ENCODE results near the gene APOL3.
"Not testable (repeated sequence)": the region's sequence is repeated elsewhere in the genome, so short reads cannot be mapped to it uniquely, and the experiment has no call there.

Gene APOL3

GRCh38 chr22:36171941-36172340 lies 11.4 kb upstream of the APOL3 start:
- no peaks in the 10 kb centered on the region for H3K36me3 ChIP-seq (ENCODE audit: control insufficient read depth, insufficient read depth, low read length)
- H3K4me1 ChIP-seq (ENCODE audit: control insufficient read depth, insufficient read depth, low read length): peaks cover 4% of the 10 kb centered on the region
- no peaks in the 10 kb centered on the region for H3K27me3 ChIP-seq (ENCODE audit: control insufficient read depth, insufficient read depth, low read length)
- H3K4me3 ChIP-seq (ENCODE audit: low read depth, low read length): no peak overlapping the region
- H3K9ac ChIP-seq (ENCODE audit: low read depth, low read length): no peak overlapping the region
- no peaks in the 10 kb centered on the region for H3K9me3 ChIP-seq (ENCODE audit: control insufficient read depth, insufficient read depth, low read length)

- H3K9me3 ChIP-seq (ENCODE audit: control insufficient read depth, insufficient read depth, low read length): no peaks in the 10 kb centered on the region
- no peaks in the 10 kb centered on the region for H3K36me3 ChIP-seq (ENCODE audit: control insufficient read depth, insufficient read depth, low read length)
- H3K4me1 ChIP-seq (ENCODE audit: control insufficient read depth, insufficient read depth, low read length): peaks cover 4% of the 10 kb centered on the region
- H3K9ac ChIP-seq (ENCODE audit: low read depth, low read length): no peak overlapping the region
- H3K4me3 ChIP-seq (ENCODE audit: low read depth, low read length): no peak overlapping the region
- no peaks in the 10 kb centered on the region for H3K27me3 ChIP-seq (ENCODE audit: control insufficient read depth, insufficient read depth, low read length)
Observed at GRCh38 chr22:36166518-36167220, 6.1 kb upstream of the APOL3 start.

- Histone ChIP-seq H3K36me3 (ENCODE audit: control insufficient read depth, insufficient read depth, low read length) (no peaks in the 10 kb centered on the region), H3K9ac (ENCODE audit: low read depth, low read length) (no peak overlapping the region), H3K4me3 (ENCODE audit: low read depth, low read length) (no peak overlapping the region), H3K4me1 (ENCODE audit: control insufficient read depth, insufficient read depth, low read length) (peaks cover 4% of the 10 kb centered on the region), H3K9me3 (ENCODE audit: control insufficient read depth, insufficient read depth, low read length) (no peaks in the 10 kb centered on the region), H3K27me3 (ENCODE audit: control insufficient read depth, insufficient read depth, low read length) (no peaks in the 10 kb centered on the region)
Observed at GRCh38 chr22:36166086-36166485, 5.5 kb upstream of the APOL3 start.

DNA sequence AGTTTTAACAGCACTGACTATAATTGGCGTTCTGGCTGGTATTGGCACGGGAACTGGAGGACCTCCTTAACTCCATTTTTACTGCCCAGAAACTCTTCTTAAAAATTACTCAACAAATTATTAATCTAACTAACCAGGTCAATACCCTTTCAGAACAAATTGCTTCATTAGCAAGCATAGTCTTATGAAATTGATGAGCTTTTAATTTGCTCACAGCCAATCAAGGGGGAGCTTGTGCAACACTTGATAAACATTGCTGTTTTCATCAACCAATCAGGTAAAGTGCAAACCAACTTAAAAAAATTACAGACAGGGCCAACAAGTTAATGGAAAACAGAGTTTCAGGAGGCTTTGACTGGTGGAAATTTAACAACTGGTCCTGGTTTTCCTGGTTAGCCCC lies 4.6 kb upstream of the APOL3 start:
- H3K36me3 ChIP-seq (ENCODE audit: control insufficient read depth, insufficient read depth, low read length): no peaks in the 10 kb centered on the region
- H3K4me1 ChIP-seq (ENCODE audit: control insufficient read depth, insufficient read depth, low read length): peaks cover 4% of the 10 kb centered on the region
- H3K4me3 ChIP-seq (ENCODE audit: low read depth, low read length): no peak overlapping the region
- H3K9me3 ChIP-seq (ENCODE audit: control insufficient read depth, insufficient read depth, low read length): no peaks in the 10 kb centered on the region
- H3K27me3 ChIP-seq (ENCODE audit: control insufficient read depth, insufficient read depth, low read length): no peaks in the 10 kb centered on the region
- H3K9ac ChIP-seq (ENCODE audit: low read depth, low read length): no peak overlapping the region

DNA sequence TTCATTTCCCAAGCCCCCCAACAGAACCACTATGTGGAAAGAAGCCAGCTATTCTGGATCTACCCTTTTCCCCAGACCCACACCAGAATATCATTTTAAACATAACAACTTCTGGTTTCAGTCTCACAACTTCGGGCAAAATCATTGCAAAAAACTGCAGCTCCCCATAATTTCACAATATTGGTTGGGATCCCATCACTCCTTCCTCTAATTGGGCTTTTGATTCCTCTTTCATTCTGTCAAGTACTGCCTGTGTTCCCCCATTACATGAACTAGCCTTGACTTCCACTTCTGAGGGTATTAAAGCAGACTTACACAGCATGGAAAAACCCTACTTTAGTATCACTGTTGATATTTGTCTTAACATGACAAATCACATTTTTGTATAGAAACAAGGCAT lies 4.1 kb upstream of the APOL3 start:
- H3K4me1 ChIP-seq (ENCODE audit: control insufficient read depth, insufficient read depth, low read length): peaks cover 4% of the 10 kb centered on the region
- no peak overlapping the region for H3K4me3 ChIP-seq (ENCODE audit: low read depth, low read length)
- no peaks in the 10 kb centered on the region for H3K27me3 ChIP-seq (ENCODE audit: control insufficient read depth, insufficient read depth, low read length)
- H3K9me3 ChIP-seq (ENCODE audit: control insufficient read depth, insufficient read depth, low read length): no peaks in the 10 kb centered on the region
- no peak overlapping the region for H3K9ac ChIP-seq (ENCODE audit: low read depth, low read length)
- no peaks in the 10 kb centered on the region for H3K36me3 ChIP-seq (ENCODE audit: control insufficient read depth, insufficient read depth, low read length)

- no peak overlapping the region for H3K9ac ChIP-seq (ENCODE audit: low read depth, low read length)
- H3K9me3 ChIP-seq (ENCODE audit: control insufficient read depth, insufficient read depth, low read length): no peaks in the 10 kb centered on the region
- peaks cover 4% of the 10 kb centered on the region for H3K4me1 ChIP-seq (ENCODE audit: control insufficient read depth, insufficient read depth, low read length)
- H3K36me3 ChIP-seq (ENCODE audit: control insufficient read depth, insufficient read depth, low read length): no peaks in the 10 kb centered on the region
- H3K27me3 ChIP-seq (ENCODE audit: control insufficient read depth, insufficient read depth, low read length): no peaks in the 10 kb centered on the region
- no peak overlapping the region for H3K4me3 ChIP-seq (ENCODE audit: low read depth, low read length)
Observed at GRCh38 chr22:36163497-36163896, 2.9 kb upstream of the APOL3 start.

DNA sequence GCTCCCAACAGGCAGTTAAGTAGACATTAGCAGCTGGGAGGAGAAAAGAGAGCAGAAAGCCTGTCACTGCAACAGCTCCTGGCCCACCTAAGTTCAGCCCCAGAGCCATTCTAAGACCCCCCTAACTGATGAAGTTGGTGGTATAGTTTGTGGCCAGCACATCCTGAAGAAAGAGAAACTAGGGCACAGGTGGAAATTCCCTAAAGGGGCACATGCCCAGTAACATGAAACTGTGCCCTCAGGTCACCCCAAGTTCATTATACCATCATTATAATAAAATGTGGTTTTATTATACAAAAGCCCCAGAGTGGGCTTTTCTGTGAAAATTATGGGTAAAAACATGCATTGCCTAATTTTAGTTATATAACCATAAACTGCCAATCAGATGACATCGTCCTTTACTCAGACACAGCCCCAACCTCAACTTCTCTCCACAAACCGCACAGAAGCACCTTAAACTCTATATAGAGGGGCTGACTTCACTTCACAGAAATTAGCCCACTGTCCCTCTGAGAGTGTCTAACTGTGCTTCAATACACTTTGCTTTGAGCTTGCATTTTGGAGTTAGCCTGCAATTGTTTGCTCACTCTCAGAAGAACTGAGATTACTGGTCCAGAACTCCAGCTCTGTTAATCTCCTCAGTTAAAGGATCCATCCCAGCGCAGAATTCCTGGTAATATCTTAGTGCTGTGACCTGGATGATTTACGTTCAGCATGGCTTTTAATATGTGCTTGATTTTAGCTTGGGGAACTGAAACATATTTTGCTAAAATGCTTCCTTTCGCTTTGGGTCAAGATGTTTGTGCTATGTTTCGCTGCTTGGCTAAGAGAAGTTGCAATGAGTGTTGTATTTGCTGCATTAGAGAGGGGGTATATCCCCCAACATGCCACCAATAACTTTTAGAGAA lies 1.8 kb upstream of the APOL3 start:
- Histone ChIP-seq H3K27me3 (ENCODE audit: control insufficient read depth, insufficient read depth, low read length) (no peaks in the 10 kb centered on the region), H3K4me3 (ENCODE audit: low read depth, low read length) (no peak overlapping the region), H3K9me3 (ENCODE audit: control insufficient read depth, insufficient read depth, low read length) (no peaks in the 10 kb centered on the region), H3K9ac (ENCODE audit: low read depth, low read length) (no peak overlapping the region), H3K4me1 (ENCODE audit: control insufficient read depth, insufficient read depth, low read length) (no peaks in the 10 kb centered on the region), H3K36me3 (ENCODE audit: control insufficient read depth, insufficient read depth, low read length) (no peaks in the 10 kb centered on the region)

GRCh38 chr22:36161793-36162126 lies 1.2 kb upstream of the APOL3 start:
- not testable (repeated sequence) for H3K4me1 ChIP-seq (ENCODE audit: control insufficient read depth, insufficient read depth, low read length); H3K9ac ChIP-seq (ENCODE audit: low read depth, low read length); H3K9me3 ChIP-seq (ENCODE audit: control insufficient read depth, insufficient read depth, low read length); H3K4me3 ChIP-seq (ENCODE audit: low read depth, low read length); H3K36me3 ChIP-seq (ENCODE audit: control insufficient read depth, insufficient read depth, low read length); H3K27me3 ChIP-seq (ENCODE audit: control insufficient read depth, insufficient read depth, low read length)

DNA sequence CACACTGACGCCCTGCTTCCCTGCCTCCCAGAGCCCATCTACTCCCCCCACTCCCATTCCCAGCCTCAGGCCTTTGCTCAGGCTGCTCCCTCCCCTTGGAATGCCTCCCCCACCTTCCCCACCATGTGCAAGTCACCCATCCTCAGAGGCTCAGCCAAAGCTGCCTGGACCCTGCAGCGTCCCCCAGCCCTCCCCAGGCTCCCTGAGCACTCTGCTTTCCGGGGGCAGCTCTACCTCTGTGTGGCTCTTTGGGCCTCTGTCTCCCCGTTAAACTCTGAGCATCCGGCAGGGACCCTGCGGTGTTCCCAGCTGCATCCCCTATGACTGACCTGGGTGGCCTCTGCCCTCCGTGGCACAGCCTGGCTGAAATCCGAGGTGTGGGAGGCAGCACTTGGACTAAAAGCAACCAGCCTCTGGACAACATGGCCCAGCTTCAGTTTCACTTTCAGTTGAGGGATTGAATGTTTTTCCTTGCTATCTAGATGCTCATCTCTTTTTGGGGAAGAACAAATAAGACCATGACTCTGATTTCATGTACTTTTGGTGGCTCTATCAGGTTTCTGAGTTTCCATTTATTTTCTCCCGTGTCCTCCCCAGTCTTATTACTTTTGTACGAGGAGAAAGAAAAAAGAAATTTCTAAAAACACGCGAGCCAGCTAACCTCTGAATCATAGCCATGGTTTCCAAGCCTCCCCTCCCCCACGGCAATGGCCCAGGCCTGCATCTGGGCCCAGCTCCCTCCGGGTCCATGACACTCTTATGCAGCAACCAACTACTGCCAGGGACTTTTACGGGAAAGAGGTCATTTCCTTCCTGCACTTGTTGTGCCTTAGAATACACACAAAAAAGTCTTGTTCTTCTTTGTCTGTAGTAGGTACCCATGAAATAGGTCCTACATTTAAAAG lies 3.8 kb downstream of the APOL3 start:
- Histone ChIP-seq H3K36me3 (ENCODE audit: control insufficient read depth, insufficient read depth, low read length) (no peaks in the 10 kb centered on the region), H3K27me3 (ENCODE audit: control insufficient read depth, insufficient read depth, low read length) (no peaks in the 10 kb centered on the region), H3K4me3 (ENCODE audit: low read depth, low read length) (no peak overlapping the region), H3K4me1 (ENCODE audit: control insufficient read depth, insufficient read depth, low read length) (peaks cover 2% of the 10 kb centered on the region), H3K9ac (ENCODE audit: low read depth, low read length) (no peak overlapping the region), H3K9me3 (ENCODE audit: control insufficient read depth, insufficient read depth, low read length) (no peaks in the 10 kb centered on the region)

GRCh38 chr22:36156119-36156514 lies 4.4 kb downstream of the APOL3 start:
- Histone ChIP-seq H3K4me3 (ENCODE audit: low read depth, low read length) (no peak overlapping the region), H3K9ac (ENCODE audit: low read depth, low read length) (no peak overlapping the region), H3K9me3 (ENCODE audit: control insufficient read depth, insufficient read depth, low read length) (no peaks in the 10 kb centered on the region), H3K36me3 (ENCODE audit: control insufficient read depth, insufficient read depth, low read length) (no peaks in the 10 kb centered on the region), H3K27me3 (ENCODE audit: control insufficient read depth, insufficient read depth, low read length) (no peaks in the 10 kb centered on the region), H3K4me1 (ENCODE audit: control insufficient read depth, insufficient read depth, low read length) (peaks cover 2% of the 10 kb centered on the region)

- no peaks in the 10 kb centered on the region for H3K9me3 ChIP-seq (ENCODE audit: control insufficient read depth, insufficient read depth, low read length)
- no peak overlapping the region for H3K4me3 ChIP-seq (ENCODE audit: low read depth, low read length)
- peaks cover 2% of the 10 kb centered on the region for H3K4me1 ChIP-seq (ENCODE audit: control insufficient read depth, insufficient read depth, low read length)
- H3K27me3 ChIP-seq (ENCODE audit: control insufficient read depth, insufficient read depth, low read length): no peaks in the 10 kb centered on the region
- H3K36me3 ChIP-seq (ENCODE audit: control insufficient read depth, insufficient read depth, low read length): no peaks in the 10 kb centered on the region
- H3K9ac ChIP-seq (ENCODE audit: low read depth, low read length): no peak overlapping the region
Observed at GRCh38 chr22:36155702-36156101, 4.9 kb downstream of the APOL3 start.
